Upper lobe of left lung (tissue), 6 donors: ENCODE data around the gene GLRB. TPM values are rescaled to one million over a fixed set of nuclear protein-coding genes. Genes with fewer than 3 reads are reported as not detected.

Experiments used
- ATAC-seq, 2 donors: fragments of 200-7000 bp; cut with Tn5 transposase; one replicate each; pipeline ENCODE4 v1.9.1; 2022; ENCODE audit warnings: mild to moderate bottlenecking in 2 of 2, moderate library complexity in 2 of 2; ENCODE audit not compliant: low FRiP score in 2 of 2
- DNase-seq, 2 donors: peaks; one replicate each; pipeline ENCODE4 v3.0.0-alpha.2; 2019 to 2020
- H3K27ac ChIP-seq, 4 donors: fragments of 200-600 bp; sonication (generic); one replicate each; pipeline ENCODE4 v1.5.1; 2016 to 2019
- H3K27me3 ChIP-seq, 4 donors: fragments of 200-600 bp; sonication (generic); one replicate each; pipeline ENCODE4 v1.5.1; 2017 to 2019
- H3K36me3 ChIP-seq, 4 donors: fragments of 200-600 bp; sonication (generic); one replicate each; pipeline ENCODE4 v1.5.1; 2016 to 2019
- H3K4me1 ChIP-seq, 4 donors: fragments of 200-600 bp; sonication (generic); one replicate each; pipeline ENCODE4 v1.5.1; 2018 to 2019
- H3K4me3 ChIP-seq, 4 donors: fragments of 200-600 bp; sonication (generic); one replicate each; pipeline ENCODE4 v1.5.1; 2017 to 2019; ENCODE audit warnings: mild to moderate bottlenecking in 2 of 4, moderate library complexity in 1 of 4
- H3K9me3 ChIP-seq, 4 donors: fragments of 200-600 bp; sonication (generic); one replicate each; pipeline ENCODE4 v1.5.1; 2018 to 2019
- CTCF ChIP-seq, 6 experiments: fragments of 450-650 bp in 4 of 6; fragments of 200-600 bp in 2 of 6; sonication (generic) in 2 of 6; IDR thresholded peaks; one replicate each; pipeline ENCODE4 v1.5.1; 2016 to 2019; ENCODE audit warnings: antibody characterized with exemption in 6 of 6
- EP300 ChIP-seq, 4 donors: sonication (generic); formaldehyde crosslinking; IDR thresholded peaks; one replicate each; pipeline ENCODE4 v1.5.1; 2017; ENCODE audit warnings: antibody characterized with exemption in 4 of 4, control low read depth in 2 of 4
- POLR2A ChIP-seq, 4 donors: fragments of 450-650 bp; IDR thresholded peaks; one replicate each; pipeline ENCODE4 v1.5.1; 2016 to 2017; ENCODE audit warnings: antibody characterized with exemption in 4 of 4, mild to moderate bottlenecking in 2 of 4
- POLR2AphosphoS5 ChIP-seq, 2 donors: sonication (generic); formaldehyde crosslinking; IDR thresholded peaks; one replicate each; pipeline ENCODE4 v1.5.1; 2017; ENCODE audit warnings: antibody characterized with exemption in 2 of 2
- WGBS, 2 donors: methylation state at CpG; one replicate each; pipeline ENCODE4 v1.1.5; 2017 to 2018; 5-methylcytosine and 5-hydroxymethylcytosine counted together
- total RNA-seq, 6 donors: library from RNA; depleted of rRNA in 4 of 6; stranded (reverse); fragments of >200 nt in 4 of 6; gene quantifications; one replicate each; pipeline versions ENCODE4 v1.1.0 to v1.2.1, GENCODE V29; 2016 to 2021
- donor health status: DM: no; HTN: no; CAD: no; lungs with moderate emphysema.
- donor health status: DM: no; HTN: yes; CAD: no; lungs with severe emphysema.

GLRB gene
- total RNA-seq, 6 donors from 2014 or later, result 2.8 to 37.7 (median 3.9) TPM

GRCh38 chr4:157072002-157072401, 3.9 kb upstream of the GLRB start:
- Histone ChIP-seq H3K9me3 (no peaks in the 10 kb centered on the region), H3K4me3 (no peak overlapping the region), H3K27ac (no peak overlapping the region), H3K4me1 (peaks cover 0 to 12% (median 0%) of the 10 kb centered on the region in 4 donors), H3K36me3 (no peaks in the 10 kb centered on the region), H3K27me3 (peaks cover 0 to 6% (median 0%) of the 10 kb centered on the region in 4 donors)
- TF ChIP-seq POLR2A (IDR thresholded peaks at IDR 0.05) (no peak), CTCF (IDR thresholded peaks at IDR 0.05) (no peak), POLR2AphosphoS5 (IDR thresholded peaks at IDR 0.05) (no peak), EP300 (IDR thresholded peaks at IDR 0.05) (no peak)
- peak in 1 of 2 donors; percentile 36 for ATAC-seq
- no peak for DNase-seq

GRCh38 chr4:157075401-157075800, 549 bp upstream of the GLRB start:
- DNase-seq, result no peak
- no peaks in the 10 kb centered on the region for H3K36me3 ChIP-seq
- H3K4me3 ChIP-seq, result peak overlapping the region in 3 of 4 donors; percentile 62 to 64 (median 63)
- WGBS, 2 donors, result 63 to 64% methylated on average over 2 of the region's 2 CpGs
- H3K27me3 ChIP-seq, result peaks cover 0 to 6% (median 0%) of the 10 kb centered on the region in 4 donors
- TF ChIP-seq POLR2A (IDR thresholded peaks at IDR 0.05), result no peak
- TF ChIP-seq POLR2AphosphoS5 (IDR thresholded peaks at IDR 0.05), result no peak
- no peak for TF ChIP-seq EP300 (IDR thresholded peaks at IDR 0.05)
- TF ChIP-seq CTCF (IDR thresholded peaks at IDR 0.05), result no peak
- peaks cover 0 to 12% (median 0%) of the 10 kb centered on the region in 4 donors for H3K4me1 ChIP-seq
- H3K27ac ChIP-seq, result no peak overlapping the region
- ATAC-seq, result no peak
- H3K9me3 ChIP-seq, result no peaks in the 10 kb centered on the region

- Histone ChIP-seq H3K4me1 (peaks cover 0 to 12% (median 0%) of the 10 kb centered on the region in 4 donors), H3K4me3 (peak overlapping the region; percentile 26 to 64 (median 62)), H3K27ac (no peak overlapping the region), H3K9me3 (no peaks in the 10 kb centered on the region), H3K27me3 (peaks cover 0 to 6% (median 0%) of the 10 kb centered on the region in 4 donors), H3K36me3 (no peaks in the 10 kb centered on the region)
- no peak for DNase-seq
- ATAC-seq, result no peak
- TF ChIP-seq POLR2A (IDR thresholded peaks at IDR 0.05), result no peak
- no peak for TF ChIP-seq CTCF (IDR thresholded peaks at IDR 0.05)
- TF ChIP-seq EP300 (IDR thresholded peaks at IDR 0.05), result no peak
- TF ChIP-seq POLR2AphosphoS5 (IDR thresholded peaks at IDR 0.05), result no peak
- 0 to 1% methylated on average over 7 to 8 of the region's 8 CpGs for WGBS, 2 donors
Measured at GRCh38 chr4:157076578-157076947, 613 bp downstream of the GLRB start.

GRCh38 chr4:157079441-157079840, 3.5 kb downstream of the GLRB start:
- H3K4me1 ChIP-seq, result peaks cover 0 to 12% (median 0%) of the 10 kb centered on the region in 4 donors
- H3K4me3 ChIP-seq, result no peak overlapping the region
- H3K9me3 ChIP-seq, result no peaks in the 10 kb centered on the region
- ATAC-seq, result no peak
- no peak overlapping the region for H3K27ac ChIP-seq
- peaks cover 0 to 6% (median 0%) of the 10 kb centered on the region in 4 donors for H3K27me3 ChIP-seq
- 85 to 91% methylated on average over 2 of the region's 2 CpGs for WGBS, 2 donors
- no peak for TF ChIP-seq CTCF (IDR thresholded peaks at IDR 0.05)
- DNase-seq, result no peak
- no peaks in the 10 kb centered on the region for H3K36me3 ChIP-seq

GRCh38 chr4:157080605-157081004, 4.7 kb downstream of the GLRB start:
- Histone ChIP-seq H3K4me1 (peaks cover 0 to 9% (median 0%) of the 10 kb centered on the region in 4 donors), H3K27me3 (peaks cover 0 to 6% (median 0%) of the 10 kb centered on the region in 4 donors), H3K4me3 (no peak overlapping the region), H3K36me3 (no peaks in the 10 kb centered on the region), H3K9me3 (no peaks in the 10 kb centered on the region), H3K27ac (no peak overlapping the region)
- TF ChIP-seq POLR2A (IDR thresholded peaks at IDR 0.05), result no peak
- no peak for TF ChIP-seq CTCF (IDR thresholded peaks at IDR 0.05)
- TF ChIP-seq EP300 (IDR thresholded peaks at IDR 0.05), result no peak
- TF ChIP-seq POLR2AphosphoS5 (IDR thresholded peaks at IDR 0.05), result no peak
- DNase-seq (no peak), ATAC-seq (no peak)
